BLaER1 treated with 17β-estradiol and CSF1 and Interleukin-3, amounts not matched to agents 10 nM and 100 nM (cell line): ENCODE results near the gene ACSS1.

Experiments used
- H3K27ac ChIP-seq, 11 experiments: shearing (Covaris generic); formaldehyde crosslinking; 2 replicates each; pipeline ENCODE4 v1.8.1; 2022
- H3K27me3 ChIP-seq, 11 experiments: shearing (Covaris generic); formaldehyde crosslinking; 2 replicates each; pipeline ENCODE4 v1.8.1; 2022
- H3K36me3 ChIP-seq, 11 experiments: shearing (Covaris generic); formaldehyde crosslinking; 2 replicates each; pipeline ENCODE4 v1.8.1; 2022
- H3K4me1 ChIP-seq, 10 experiments: shearing (Covaris generic); formaldehyde crosslinking; 2 replicates each; pipeline ENCODE4 v1.8.1; 2022
- H3K4me2 ChIP-seq, 11 experiments: shearing (Covaris generic); formaldehyde crosslinking; 2 replicates each; pipeline ENCODE4 v1.8.1; 2022
- H3K4me3 ChIP-seq, 10 experiments: shearing (Covaris generic); formaldehyde crosslinking; 2 replicates each; pipeline ENCODE4 v1.8.1; 2022
- H3K9ac ChIP-seq, 11 experiments: shearing (Covaris generic); formaldehyde crosslinking; 2 replicates each; pipeline ENCODE4 v1.8.1; 2022
- H3K9me3 ChIP-seq, 11 experiments: shearing (Covaris generic); formaldehyde crosslinking; replicated peaks in 1 of 11; 2 replicates each; pipeline ENCODE4 v1.8.1; 2022
- H4K20me1 ChIP-seq, 11 experiments: shearing (Covaris generic); formaldehyde crosslinking; 2 replicates each; pipeline ENCODE4 v1.8.1; 2022
- Cebpa-rat ChIP-seq, 11 experiments: shearing (Covaris generic); IDR thresholded peaks; 2 replicates each; pipeline ENCODE4 v1.8.1; 2022

The ACSS1 gene

GRCh38 chr20:25081730-25082497, 24.0 kb upstream of the ACSS1 start, which contains the start of gene VSX1:
Gene VSX1 (minus strand): TSS chr20:25082141. CDS start chr20:25082096, 45 bp downstream.
- Histone ChIP-seq H3K4me3 (no peak within 1 kb of the TSS), H3K27ac (no peak within 1 kb of the TSS), H3K36me3 (no peaks in the 10 kb centered on the region; a peak in 1 of 22 replicates), H4K20me1 (no peaks in the 10 kb centered on the region), H3K4me1 (no peaks in the 10 kb centered on the region; a peak in 1 of 20 replicates), H3K9ac (no peak within 1 kb of the TSS), H3K4me2 (no peak within 1 kb of the TSS), H3K27me3 (peaks cover 0 to 8% (median 7%) of the 10 kb centered on the region in 11 experiments; a peak in 10 of 22 replicates), H3K9me3 (peaks cover 45 to 58% (median 52%) of the 10 kb centered on the region in 11 experiments)
- TF ChIP-seq Cebpa-rat (IDR thresholded peaks at IDR 0.05), result no peak

DNA sequence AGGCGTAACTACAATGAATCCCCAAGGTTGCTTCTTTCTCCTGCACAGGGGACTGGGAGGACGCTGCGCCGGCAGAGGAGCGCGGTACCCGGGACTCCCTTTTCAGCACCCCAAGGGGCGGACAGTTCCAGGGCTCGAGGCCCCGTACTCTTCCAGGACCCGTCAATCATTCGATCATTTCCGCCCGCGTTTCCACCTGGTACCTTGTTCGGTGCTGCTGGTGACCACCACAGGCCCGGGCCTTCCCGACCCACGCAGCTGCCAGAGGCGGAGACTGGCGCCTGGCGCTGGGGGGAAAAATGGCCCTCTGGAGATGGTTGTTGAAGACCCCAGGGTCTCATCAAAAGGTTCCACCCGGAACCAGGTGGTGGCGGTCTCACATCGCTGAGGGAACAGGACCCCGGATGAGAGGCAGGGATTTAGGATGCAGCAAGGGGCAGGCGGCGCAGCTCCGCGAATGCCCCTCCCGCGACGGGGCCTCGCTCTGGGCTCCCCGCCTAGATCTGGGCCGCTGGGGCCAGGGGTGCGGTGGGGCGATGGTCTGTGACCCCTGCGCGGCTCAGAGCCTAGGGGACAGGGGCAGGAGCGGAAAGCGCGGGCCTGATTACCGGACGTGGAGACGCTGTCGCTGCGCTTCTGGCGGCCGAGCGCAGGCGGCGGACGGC, 23.3 kb upstream of the ACSS1 start:
- Histone ChIP-seq H3K27ac (no peak overlapping the region), H3K9ac (no peak overlapping the region), H3K4me2 (no peak overlapping the region), H3K9me3 (peaks cover 45 to 56% (median 52%) of the 10 kb centered on the region in 11 experiments), H3K4me3 (no peak overlapping the region), H3K27me3 (peaks cover 0 to 8% (median 7%) of the 10 kb centered on the region in 11 experiments; a peak in 10 of 22 replicates), H3K4me1 (no peaks in the 10 kb centered on the region), H3K36me3 (no peaks in the 10 kb centered on the region; a peak in 1 of 22 replicates), H4K20me1 (no peaks in the 10 kb centered on the region)
- no peak for TF ChIP-seq Cebpa-rat (IDR thresholded peaks at IDR 0.05)

DNA sequence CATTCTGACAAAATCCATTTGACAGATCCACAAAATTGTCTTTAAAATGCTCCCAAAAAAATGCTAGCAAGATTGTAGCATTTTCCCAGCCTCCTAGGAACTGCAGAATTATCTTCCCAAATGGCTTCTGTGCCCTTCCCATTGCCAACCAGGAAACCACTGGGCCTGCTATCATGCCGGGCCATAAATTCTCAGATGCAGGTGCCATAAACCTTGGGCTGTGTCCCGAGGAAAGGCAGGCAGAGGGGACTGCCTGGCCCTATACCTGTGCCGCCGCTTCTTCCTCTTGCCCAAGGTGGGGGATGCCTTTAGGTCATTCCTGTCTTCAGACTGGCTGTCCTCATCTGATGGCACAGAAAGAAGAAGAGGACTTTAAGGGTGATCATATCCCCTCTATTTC, 21.2 kb upstream of the ACSS1 start:
- no peak overlapping the region for H3K4me3 ChIP-seq
- peaks cover 31 to 36% (median 34%) of the 10 kb centered on the region in 11 experiments for H3K9me3 ChIP-seq
- no peaks in the 10 kb centered on the region for H3K4me1 ChIP-seq
- no peaks in the 10 kb centered on the region; a peak in 1 of 22 replicates for H3K36me3 ChIP-seq
- no peak overlapping the region for H3K9ac ChIP-seq
- H3K27me3 ChIP-seq, result peaks cover 0 to 8% (median 7%) of the 10 kb centered on the region in 11 experiments; a peak in 10 of 22 replicates
- no peak overlapping the region for H3K27ac ChIP-seq
- H4K20me1 ChIP-seq, result no peaks in the 10 kb centered on the region
- TF ChIP-seq Cebpa-rat (IDR thresholded peaks at IDR 0.05), result no peak
- no peak overlapping the region for H3K4me2 ChIP-seq

- peaks cover 25 to 30% (median 29%) of the 10 kb centered on the region in 11 experiments for H3K9me3 ChIP-seq
- H3K36me3 ChIP-seq, result no peaks in the 10 kb centered on the region; a peak in 1 of 22 replicates
- no peak overlapping the region for H3K9ac ChIP-seq
- H3K27me3 ChIP-seq, result peaks cover 0 to 8% (median 7%) of the 10 kb centered on the region in 11 experiments; a peak in 10 of 22 replicates
- TF ChIP-seq Cebpa-rat (IDR thresholded peaks at IDR 0.05), result no peak
- no peak overlapping the region for H3K4me2 ChIP-seq
- H3K4me3 ChIP-seq, result no peak overlapping the region
- no peaks in the 10 kb centered on the region for H3K4me1 ChIP-seq
- no peak overlapping the region for H3K27ac ChIP-seq
- H4K20me1 ChIP-seq, result no peaks in the 10 kb centered on the region
Observed at GRCh38 chr20:25078662-25079061, 20.7 kb upstream of the ACSS1 start.

- no peaks in the 10 kb centered on the region for H3K4me1 ChIP-seq
- peaks cover 16 to 21% (median 19%) of the 10 kb centered on the region in 11 experiments for H3K9me3 ChIP-seq
- H3K9ac ChIP-seq, result no peak overlapping the region
- H4K20me1 ChIP-seq, result no peaks in the 10 kb centered on the region
- H3K27me3 ChIP-seq, result peaks cover 0 to 8% (median 7%) of the 10 kb centered on the region in 11 experiments; a peak in 10 of 22 replicates
- no peak overlapping the region for H3K27ac ChIP-seq
- no peaks in the 10 kb centered on the region for H3K36me3 ChIP-seq
- TF ChIP-seq Cebpa-rat (IDR thresholded peaks at IDR 0.05), result no peak
- H3K4me2 ChIP-seq, result no peak overlapping the region
- H3K4me3 ChIP-seq, result no peak overlapping the region
Observed at GRCh38 chr20:25077610-25078169, 19.8 kb upstream of the ACSS1 start.

DNA sequence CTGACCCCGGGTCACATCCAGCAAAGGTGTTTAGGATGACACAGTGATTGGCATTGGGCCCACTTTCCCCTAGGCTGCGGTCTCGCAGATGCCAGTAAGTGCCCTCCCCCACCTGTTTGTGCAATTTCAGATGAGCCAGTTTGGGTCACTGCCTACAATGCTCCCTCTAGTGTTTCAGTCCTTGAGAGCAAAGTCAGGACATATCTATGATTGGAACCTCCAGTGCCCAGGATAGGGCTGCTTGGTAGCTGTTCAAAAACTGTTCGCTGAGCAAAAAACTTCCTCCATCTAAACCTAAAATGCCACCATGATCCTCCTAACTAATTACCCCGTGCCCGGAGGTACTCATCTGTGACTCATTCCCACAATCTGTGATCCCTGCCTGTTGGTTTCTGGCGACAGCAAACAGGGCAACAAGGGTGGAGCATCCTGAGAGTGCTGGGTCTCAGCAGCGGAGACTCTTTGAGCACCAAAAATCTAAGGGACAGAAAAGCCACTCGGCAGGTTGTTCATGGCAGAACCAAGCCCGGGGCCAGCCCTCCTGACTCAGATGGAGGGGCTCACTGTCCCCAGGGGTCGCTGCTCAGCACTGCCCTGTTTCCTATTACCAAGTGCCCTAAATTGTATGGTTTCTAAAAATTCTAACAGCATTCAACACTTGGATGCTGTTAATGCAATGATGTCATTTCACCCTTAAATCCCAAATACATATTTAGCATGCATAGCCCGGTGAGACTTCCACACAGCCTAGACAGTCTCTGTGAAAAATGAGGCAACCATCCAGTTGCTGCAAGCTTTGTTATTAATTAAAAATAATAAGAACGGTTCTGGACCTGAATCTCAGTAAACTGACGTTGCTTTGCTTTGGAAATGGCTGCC, 19.0 kb upstream of the ACSS1 start:
- no peak overlapping the region for H3K27ac ChIP-seq
- no peaks in the 10 kb centered on the region for H3K4me1 ChIP-seq
- H3K4me3 ChIP-seq, result no peak overlapping the region
- H3K36me3 ChIP-seq, result no peaks in the 10 kb centered on the region
- no peaks in the 10 kb centered on the region for H4K20me1 ChIP-seq
- peaks cover 10 to 14% (median 13%) of the 10 kb centered on the region in 11 experiments for H3K9me3 ChIP-seq
- H3K4me2 ChIP-seq, result no peak overlapping the region
- no peak overlapping the region for H3K9ac ChIP-seq
- no peak for TF ChIP-seq Cebpa-rat (IDR thresholded peaks at IDR 0.05)
- H3K27me3 ChIP-seq, result peaks cover 0 to 8% (median 7%) of the 10 kb centered on the region in 11 experiments; a peak in 10 of 22 replicates

GRCh38 chr20:25076201-25076600, 18.3 kb upstream of the ACSS1 start:
- Histone ChIP-seq H4K20me1 (no peaks in the 10 kb centered on the region), H3K4me2 (no peak overlapping the region), H3K4me3 (no peak overlapping the region), H3K36me3 (no peaks in the 10 kb centered on the region), H3K9me3 (peaks cover 2 to 6% (median 5%) of the 10 kb centered on the region in 11 experiments), H3K4me1 (no peaks in the 10 kb centered on the region), H3K27ac (no peak overlapping the region), H3K27me3 (peaks cover 0 to 8% (median 7%) of the 10 kb centered on the region in 11 experiments; a peak in 10 of 22 replicates), H3K9ac (no peak overlapping the region)
- TF ChIP-seq Cebpa-rat (IDR thresholded peaks at IDR 0.05), result no peak

- no peak overlapping the region for H3K4me2 ChIP-seq
- H3K27me3 ChIP-seq, result peaks cover 0 to 8% (median 7%) of the 10 kb centered on the region in 11 experiments; a peak in 10 of 22 replicates
- TF ChIP-seq Cebpa-rat (IDR thresholded peaks at IDR 0.05), result no peak
- H3K36me3 ChIP-seq, result no peaks in the 10 kb centered on the region
- peaks cover 0 to 6% (median 0%) of the 10 kb centered on the region in 11 experiments; a peak in 2 of 22 replicates for H3K9me3 ChIP-seq
- no peaks in the 10 kb centered on the region for H4K20me1 ChIP-seq
- no peak overlapping the region for H3K4me3 ChIP-seq
- no peak overlapping the region for H3K27ac ChIP-seq
- no peak overlapping the region for H3K9ac ChIP-seq
- H3K4me1 ChIP-seq, result no peaks in the 10 kb centered on the region
Observed at GRCh38 chr20:25073544-25073943, 15.6 kb upstream of the ACSS1 start.
